ENCODE results near the gene STRIP2.
"Not testable (repeated sequence)": the region's sequence is repeated elsewhere in the genome, so short reads cannot be mapped to it uniquely, and the experiment has no call there.

STRIP2 gene

GRCh38 chr7:129453510-129454248 is 19.4 kb downstream of the STRIP2 start:
- no peak for DNase-seq (ENCODE audit: low spot score)

DNA sequence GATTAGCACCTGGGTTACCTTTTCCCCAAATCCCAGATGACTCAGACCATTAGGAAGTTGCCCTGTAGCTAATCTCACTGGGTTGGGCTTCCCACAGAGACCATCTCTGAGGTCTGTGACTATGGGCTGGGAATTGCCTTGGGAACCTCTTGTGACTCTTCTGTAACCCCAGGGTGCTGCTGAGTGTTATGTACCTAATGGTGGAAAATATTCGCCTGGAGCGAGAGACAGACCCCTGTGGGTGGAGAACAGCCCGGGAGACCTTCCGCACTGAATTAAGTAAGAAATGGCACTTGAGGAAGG is 20.0 kb downstream of the STRIP2 start:
- peak; percentile 23 for DNase-seq (ENCODE audit: low spot score)

GRCh38 chr7:129456421-129456820 is 22.2 kb downstream of the STRIP2 start:
- no peak for DNase-seq (ENCODE audit: low spot score)

DNA sequence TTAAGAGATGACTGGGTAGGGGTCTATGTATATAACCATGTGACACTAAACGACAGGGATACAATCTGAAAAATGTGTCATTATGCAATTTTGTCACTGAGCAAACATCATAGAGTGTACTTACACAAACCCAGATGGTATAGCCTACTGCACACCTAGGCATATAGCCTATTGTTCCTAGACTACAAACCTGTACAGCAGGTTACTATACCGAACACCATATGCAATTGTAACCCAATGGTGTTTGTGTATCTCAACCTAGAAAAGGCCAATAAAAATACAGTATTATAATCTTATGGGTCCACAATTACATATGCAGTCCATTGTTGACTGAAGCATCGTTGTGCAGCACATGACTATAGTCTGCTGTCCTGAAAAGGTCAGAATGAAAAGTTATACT is 22.9 kb downstream of the STRIP2 start:
- no peak for DNase-seq (ENCODE audit: low spot score)

DNA sequence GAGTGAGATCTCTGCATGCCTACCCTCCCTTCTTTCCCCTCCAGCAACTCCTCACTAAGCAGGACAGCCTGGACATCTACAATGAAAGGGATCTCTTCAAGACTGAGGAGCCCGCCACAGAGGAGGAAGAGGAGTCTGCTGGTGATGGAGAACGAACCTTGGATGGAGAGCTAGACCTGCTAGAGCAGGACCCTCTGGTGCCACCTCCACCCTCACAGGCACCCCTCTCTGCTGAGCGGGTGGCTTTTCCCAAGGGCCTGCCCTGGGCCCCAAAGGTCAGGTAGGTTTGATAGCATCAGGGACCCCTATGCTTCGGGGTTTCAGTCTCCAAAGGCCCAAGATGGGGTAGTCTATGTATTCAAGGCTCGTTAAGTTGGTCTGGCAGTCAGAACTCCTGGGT is 23.9 kb downstream of the STRIP2 start:
- DNase-seq (ENCODE audit: low spot score): no peak

DNA sequence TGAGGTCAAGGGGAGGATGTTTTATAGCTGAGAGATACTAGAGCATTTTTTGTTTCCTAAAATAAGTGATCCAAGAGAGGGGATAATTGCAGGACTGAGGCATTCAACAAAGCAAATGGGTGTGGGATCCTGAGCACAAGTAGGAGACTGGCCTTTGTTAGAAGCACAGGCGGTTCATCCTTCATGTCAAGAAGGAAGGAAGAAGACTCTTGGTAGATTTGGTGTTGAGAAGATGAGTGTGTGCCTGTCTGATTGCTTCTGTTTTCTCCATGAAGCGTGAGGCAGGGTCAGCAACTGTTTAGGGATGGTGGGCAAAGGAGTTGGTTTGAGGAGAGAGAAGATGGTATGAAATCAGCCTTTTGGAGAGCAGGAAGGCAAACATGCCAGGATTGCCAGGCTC is 27.6 kb downstream of the STRIP2 start:
- DNase-seq (ENCODE audit: low spot score): no peak

- DNase-seq (ENCODE audit: low spot score): no peak
Observed at GRCh38 chr7:129462420-129462819, 28.2 kb downstream of the STRIP2 start.

GRCh38 chr7:129464194-129464593 is 30.0 kb downstream of the STRIP2 start:
- no peak for DNase-seq (ENCODE audit: low spot score)

DNA sequence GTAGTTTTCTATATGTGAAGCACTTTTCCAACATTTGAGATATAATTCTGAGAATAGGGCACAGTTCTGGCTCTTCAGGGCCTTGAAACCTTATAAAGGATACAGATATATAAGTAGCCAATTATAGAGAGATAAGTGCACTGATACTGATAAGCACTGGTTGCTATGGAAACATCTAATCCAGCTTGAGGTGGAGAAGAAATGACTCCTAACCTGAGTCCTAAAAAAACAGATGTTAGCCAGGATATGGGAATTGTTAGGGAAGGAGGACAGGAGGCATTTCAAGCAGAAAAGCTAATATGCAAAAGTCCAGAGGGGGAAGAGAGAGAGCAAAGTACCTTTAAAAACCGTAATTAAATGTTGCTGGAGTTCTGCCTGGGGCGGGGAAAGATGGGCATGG is 30.8 kb downstream of the STRIP2 start:
- DNase-seq (ENCODE audit: low spot score): no peak

DNA sequence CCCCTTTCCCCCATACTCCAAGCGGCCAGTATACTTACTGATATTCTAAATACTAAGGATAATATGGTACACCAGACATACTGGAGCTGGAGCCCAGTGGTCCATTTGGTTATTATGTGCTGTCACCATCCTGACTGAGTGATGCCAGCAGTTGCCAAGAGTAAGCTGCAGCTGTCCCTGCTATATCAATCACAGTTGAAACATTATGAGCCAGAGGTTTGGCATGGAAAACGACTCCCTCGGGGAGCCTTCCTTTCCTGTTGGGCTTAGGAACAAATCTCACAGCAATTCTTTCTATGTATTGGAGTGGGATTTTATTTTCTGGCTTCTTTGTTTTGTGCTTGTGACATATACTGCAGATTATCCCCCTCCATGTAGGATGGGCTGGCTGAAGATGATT is 32.6 kb downstream of the STRIP2 start:
- DNase-seq (ENCODE audit: low spot score): no peak

DNA sequence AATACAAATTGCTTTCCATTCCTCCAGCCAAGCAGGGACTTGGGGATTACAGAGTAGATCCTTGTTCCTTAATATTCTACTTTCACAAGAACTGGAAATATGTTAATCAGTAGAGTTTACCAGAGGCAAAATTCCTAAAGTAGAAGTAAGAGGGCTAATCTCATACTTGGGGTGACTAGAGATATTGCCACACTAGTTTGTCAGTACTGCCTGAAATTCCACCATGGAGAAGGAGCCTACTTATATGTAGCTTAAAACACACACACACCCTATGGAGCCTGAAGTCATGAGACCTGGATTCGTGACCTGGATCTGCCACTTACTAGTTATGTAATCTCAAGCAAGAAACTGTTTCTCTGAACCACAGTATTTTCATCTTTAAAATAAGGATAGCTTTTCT is 33.9 kb downstream of the STRIP2 start:
- DNase-seq (ENCODE audit: low spot score): peak; percentile 50

GRCh38 chr7:129468547-129468946 is 34.3 kb downstream of the STRIP2 start:
- no peak for DNase-seq (ENCODE audit: low spot score)

DNA sequence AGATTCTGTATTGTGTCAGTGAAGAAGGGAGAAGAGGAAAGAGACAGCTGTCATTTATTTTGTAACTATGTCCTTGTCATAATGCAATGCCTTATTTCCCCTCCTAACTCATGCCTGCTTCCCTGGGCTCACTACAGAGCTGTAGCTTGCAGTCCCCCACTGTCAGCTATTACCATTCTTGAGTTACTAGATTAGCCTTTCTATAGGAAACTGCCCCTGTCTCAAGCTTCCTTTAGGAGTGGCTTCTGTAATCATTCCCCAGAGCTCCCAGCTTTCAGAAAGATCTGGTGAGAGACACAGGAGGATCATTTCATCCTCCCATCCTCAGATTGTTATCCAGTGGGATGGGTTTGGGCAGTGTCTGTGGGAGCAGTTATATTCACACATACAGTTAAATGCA is 35.7 kb downstream of the STRIP2 start:
- no peak for DNase-seq (ENCODE audit: low spot score)

- no peak for DNase-seq (ENCODE audit: low spot score)
Observed at GRCh38 chr7:129470411-129470810, 36.2 kb downstream of the STRIP2 start.

- peak; percentile 75 for DNase-seq (ENCODE audit: low spot score)
Observed at GRCh38 chr7:129471402-129471827, 37.2 kb downstream of the STRIP2 start.

GRCh38 chr7:129475931-129476330 is 41.7 kb downstream of the STRIP2 start:
- not testable (repeated sequence) for DNase-seq (ENCODE audit: low spot score)

- DNase-seq (ENCODE audit: low spot score): not testable (repeated sequence)
Observed at GRCh38 chr7:129476398-129476797, 42.2 kb downstream of the STRIP2 start.

- DNase-seq (ENCODE audit: low spot score): no peak
Observed at GRCh38 chr7:129479831-129480230, 45.6 kb downstream of the STRIP2 start.

DNA sequence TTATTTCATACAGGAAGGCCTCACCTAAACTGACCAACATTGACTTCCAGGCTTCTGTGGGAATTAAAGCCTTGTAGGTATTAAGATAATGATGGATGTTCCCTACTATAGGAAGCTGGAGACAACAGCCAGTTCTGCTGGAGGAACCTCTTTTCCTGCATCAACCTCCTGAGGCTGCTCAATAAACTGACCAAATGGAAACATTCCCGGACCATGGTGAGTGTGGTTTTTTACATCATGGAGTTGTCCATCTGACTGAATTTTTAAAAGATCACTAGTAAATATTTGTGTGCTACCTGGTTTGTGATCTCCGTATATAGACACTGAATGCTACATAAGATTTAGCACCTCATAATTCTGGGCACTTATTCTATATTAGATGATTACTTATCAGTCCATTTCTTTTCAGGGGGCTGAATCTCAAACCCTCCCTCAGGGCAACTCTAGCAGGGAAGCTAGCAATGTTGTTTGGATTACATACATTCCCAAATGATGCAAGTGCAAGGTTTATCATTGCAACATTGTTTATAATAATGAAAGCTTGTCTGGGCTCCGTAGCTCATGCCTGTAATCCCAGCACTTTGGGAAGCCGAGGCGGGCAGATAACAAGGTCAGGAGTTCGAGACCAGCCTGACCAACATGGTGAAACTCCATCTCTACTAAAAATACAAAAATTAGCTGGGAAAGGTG is 46.6 kb downstream of the STRIP2 start:
- DNase-seq (ENCODE audit: low spot score): no peak

- not testable (repeated sequence) for DNase-seq (ENCODE audit: low spot score)
Observed at GRCh38 chr7:129481376-129481775, 47.1 kb downstream of the STRIP2 start.

DNA sequence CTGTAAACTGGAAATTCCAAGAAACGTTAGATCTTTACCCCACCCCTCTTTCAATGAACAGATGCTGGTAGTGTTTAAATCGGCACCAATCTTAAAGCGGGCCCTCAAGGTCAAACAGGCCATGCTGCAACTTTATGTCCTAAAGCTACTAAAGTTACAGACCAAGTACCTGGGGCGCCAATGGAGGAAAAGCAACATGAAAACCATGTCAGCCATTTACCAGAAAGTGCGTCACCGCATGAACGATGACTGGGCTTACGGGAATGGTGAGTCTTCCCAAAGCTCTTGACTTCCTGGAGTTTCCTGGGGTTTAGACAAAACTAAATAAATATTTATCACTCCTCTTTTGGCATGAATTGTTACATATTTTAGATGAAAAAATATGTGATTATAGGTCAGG is 48.5 kb downstream of the STRIP2 start:
- DNase-seq (ENCODE audit: low spot score): no peak

DNA sequence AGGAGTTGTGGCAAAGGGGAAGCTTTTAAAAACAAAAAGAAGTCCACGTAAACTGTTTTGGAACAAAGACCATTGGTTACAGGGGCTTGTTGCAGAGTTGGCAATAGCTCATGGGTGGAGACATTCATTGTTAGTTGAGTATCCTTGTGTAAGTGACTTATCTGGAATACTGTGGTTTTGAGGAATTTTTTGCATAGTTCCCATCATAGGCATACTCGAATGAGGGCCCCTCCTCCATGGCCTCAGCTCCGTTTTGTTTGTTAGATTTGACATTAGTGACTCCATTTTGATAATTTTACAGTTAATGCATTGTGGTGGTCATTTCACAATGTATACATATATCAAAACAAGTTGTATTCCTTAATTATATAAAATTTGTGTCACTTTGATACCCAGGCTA is 55.3 kb downstream of the STRIP2 start:
- DNase-seq (ENCODE audit: low spot score): peak; percentile 43

DNA sequence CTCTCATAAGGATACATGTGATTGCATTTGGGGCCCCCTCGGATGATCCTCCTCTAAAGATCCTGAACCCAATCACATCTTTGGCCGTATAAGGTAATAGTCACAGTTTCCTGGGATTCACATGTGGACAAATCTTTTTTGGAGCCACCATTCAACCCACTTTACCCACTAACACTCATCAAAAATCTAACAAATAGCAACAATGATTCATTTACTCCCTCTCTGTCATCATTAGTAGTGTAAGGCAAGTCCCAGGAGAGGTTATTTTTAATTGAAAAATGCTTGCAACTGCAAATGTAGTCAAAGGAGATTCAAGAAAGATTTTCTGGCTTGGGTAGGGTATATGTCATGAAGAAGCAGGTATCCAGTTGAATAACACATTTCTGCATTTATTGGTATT is 58.2 kb downstream of the STRIP2 start:
- DNase-seq (ENCODE audit: low spot score): no peak

- DNase-seq (ENCODE audit: low spot score): no peak
Observed at GRCh38 chr7:129493555-129493954, 59.3 kb downstream of the STRIP2 start.

Data from kidney tubule cell (primary cell).